GM18907 (cell line): ENCODE data around the gene KRT31.
"Not testable (repeated sequence)": the region's sequence is repeated elsewhere in the genome, so short reads cannot be mapped to it uniquely, and the experiment has no call there.

Experiments
- ATAC-seq: cut with Tn5 transposase; IDR thresholded peaks from one replicate; pipeline ENCODE4 v1.9.1; 2021; ENCODE audit warnings: mild to moderate bottlenecking, moderate library complexity; ENCODE audit not compliant: unreplicated experiment

KRT31 gene

DNA sequence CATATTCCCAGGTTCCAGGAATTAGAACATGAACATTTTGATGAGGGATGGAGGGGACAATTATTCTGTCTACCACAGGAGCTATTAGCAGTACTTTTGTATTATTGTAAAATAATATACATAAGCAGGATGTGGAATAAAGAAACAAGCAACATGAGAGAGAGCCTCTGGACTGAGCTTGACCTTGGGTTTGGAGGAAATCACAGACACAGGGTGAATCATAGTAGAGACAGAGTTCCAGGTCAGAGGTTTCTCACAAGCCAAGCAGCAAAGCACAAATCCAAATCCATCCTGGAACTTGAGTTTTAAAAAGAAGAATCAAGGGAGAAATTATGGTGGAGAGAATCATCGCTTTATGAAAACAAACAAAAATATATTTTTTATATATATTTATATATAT, 5.1 kb downstream of the KRT31 start:
- no peak for ATAC-seq

DNA sequence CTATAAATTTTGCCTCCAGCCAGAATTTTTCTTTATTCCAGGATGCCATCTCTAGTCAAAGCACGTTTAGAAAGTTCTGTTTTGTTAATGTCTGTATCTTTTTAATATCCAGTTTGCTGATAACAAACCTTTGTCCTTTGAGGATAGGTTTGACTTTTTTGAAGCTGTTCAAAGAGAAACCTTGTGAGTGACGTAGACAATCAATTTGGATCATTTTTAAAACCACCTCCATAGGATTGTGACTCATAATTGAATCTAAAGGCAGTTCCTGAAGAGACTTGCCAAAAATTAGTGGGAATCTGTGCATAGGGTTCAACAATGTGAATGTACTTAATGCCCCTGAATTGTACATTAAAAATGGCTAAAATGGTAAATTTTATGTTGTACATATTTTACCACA, 5.9 kb downstream of the KRT31 start:
- no peak for ATAC-seq

DNA sequence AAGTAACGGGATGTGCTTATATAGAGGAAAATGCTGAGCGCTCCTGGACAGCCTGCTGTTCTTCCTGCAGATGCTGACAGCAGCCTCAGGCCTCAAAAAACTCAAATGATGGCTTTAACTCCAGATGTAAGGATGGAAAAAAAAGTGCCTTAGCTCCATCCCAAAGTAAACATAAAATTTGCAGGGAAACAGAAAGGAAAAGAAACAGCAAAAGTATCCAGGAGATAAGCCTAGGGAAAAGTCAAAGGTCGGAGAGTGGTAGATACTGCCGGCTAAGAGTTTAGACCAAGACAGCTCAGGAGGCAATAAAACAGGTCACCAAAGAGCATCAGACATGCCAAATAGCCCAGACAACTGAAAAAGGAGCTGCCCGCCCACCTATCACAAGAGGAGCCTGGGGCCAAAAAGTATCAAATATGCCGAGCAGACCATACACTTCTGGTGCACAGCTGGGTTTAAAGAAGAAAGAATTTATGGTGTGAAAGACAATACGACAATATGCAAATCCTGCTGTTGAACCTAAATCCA, 6.9 kb downstream of the KRT31 start:
- ATAC-seq, result no peak

DNA sequence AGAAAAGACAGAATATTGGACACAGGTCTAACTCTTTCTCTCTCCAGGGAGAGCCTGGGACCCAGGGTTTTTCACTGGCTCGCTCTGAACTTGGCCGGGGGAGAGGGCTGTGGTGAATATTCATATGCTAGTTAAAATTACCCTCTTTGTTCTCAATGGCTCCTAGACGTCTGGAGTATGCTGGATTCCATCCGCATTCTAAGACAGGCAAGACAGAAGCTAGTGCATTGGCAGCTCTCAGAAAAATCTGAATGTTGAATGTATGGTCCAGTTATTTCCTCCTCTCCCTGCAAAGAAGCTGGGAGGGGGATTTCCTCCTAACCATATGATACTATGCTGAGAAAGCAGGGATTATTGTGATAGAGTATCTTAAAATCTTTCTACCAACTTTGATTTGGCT, 9.7 kb downstream of the KRT31 start:
- ATAC-seq, result no peak

DNA sequence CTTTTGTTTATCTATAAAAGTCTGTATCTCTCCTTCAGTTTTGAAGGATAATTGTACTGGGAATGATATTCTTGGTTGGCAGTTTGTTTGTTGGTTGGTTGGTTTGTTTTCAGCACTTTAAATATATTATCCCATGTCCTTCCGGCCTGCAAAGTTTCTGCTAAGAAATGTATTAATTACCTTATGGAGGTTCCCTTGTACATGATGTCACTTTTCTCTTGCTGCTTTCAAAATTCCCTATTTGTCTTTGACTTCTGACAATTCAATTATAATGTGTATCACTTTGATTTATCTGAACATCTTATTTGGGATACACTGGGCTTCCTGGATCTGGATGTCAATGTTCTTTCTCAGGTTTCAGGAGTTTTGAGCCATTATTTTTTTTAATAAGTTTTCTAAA, 11.2 kb downstream of the KRT31 start:
- ATAC-seq, result no peak

DNA sequence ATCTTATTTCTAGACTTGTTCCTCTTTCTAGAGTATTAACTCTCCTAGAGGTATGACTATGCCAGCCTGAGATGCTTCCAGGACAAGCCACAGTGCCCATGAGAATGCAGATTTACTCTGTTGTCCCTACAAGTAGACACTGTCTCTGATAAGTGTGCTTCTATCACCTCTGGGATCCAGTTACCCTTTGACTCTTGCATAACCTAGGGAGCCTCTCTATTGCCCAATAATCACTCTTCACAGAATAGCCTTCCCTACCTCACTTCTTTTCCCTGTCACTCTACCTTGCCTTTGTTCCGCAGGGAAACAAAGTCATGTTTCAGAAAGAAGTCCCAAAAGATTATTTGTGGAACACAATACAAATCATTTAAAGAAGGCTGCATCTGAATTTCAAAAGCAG, 13.7 kb downstream of the KRT31 start:
- ATAC-seq, result no peak

DNA sequence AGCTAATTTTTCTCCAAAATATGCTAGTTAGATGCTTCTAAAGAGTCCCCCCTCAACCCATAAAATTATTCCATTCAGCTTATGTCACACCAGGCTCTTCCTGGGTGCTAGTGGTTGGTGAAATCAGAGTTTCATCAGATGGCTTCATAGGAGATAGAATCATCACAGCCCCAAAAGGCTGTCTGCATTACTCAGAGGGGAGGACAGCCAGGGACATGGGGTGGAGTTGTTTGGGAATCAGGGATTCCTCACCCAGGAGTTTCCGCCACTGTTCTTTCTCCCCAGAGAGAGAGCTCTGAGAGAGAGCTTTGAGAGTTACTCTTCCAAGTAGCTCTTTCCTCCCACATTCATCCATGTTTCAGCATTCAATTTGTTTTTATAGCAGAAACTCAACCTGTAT, 15.0 kb downstream of the KRT31 start:
- no peak for ATAC-seq

DNA sequence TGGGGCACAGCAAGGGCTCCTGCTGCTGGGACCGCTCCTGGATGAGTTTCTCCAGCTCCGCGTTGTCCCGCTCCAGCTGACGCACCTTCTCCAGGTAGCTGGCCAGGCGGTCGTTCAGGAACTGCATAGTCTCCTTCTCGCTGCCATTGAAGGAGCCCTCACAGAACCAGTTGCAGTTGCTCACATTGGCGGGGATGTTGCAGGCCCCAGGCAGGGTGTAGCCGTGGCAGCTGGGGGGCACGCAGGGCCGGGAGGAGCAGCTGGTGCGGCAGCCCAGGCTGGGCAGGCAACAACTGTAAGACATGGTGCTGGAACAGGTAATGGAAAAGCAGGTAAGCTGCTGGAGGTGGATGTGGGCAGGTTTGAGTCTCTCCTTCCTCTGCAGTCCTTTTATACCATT, 15.5 kb downstream of the KRT31 start, which contains the start of gene KRT34:
Gene KRT34, minus strand, starts transcription at position 364 of the 400 bp plus-strand sequence. Its CDS starts 60 bp downstream, at position 304.
- ATAC-seq, result not testable (repeated sequence)

DNA sequence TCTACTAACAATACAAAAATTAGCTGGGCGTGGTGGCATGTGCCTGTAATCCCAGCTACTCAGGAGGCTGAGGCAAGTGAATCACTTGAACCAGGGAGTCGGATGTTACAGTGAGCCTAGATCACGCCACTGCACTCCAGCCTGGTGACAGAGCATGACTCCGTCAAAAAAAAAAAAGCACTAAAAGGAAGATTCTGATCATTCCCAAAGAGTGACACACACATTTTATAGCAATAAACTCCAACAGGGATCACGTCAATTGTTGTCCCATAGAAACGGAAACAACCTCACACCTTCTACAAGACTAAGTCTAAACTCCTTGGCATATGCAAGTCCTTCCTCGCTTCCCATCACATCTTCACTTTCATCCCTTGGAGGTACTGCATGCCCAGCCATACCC, 17.3 kb downstream of the KRT31 start:
- ATAC-seq, result not testable (repeated sequence)

DNA sequence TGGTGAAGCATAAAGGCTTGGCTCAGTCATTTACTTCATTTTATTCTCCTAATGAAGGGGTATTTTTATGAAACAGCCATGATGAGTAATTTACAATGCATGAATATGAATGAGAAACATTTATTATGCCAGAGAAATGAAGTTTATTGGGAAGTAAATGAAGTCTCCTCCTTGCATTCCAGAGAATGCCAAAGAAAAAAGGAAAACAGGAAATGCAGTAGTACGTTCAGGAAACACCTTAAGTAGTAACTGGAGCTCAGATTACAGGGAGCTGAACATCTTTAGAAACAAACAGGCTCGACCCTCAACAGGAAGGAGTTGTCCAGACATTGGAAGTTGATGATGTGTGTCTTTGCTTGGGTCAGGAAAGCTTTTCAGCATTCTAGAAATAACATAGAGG, 19.9 kb downstream of the KRT31 start:
- no peak for ATAC-seq

DNA sequence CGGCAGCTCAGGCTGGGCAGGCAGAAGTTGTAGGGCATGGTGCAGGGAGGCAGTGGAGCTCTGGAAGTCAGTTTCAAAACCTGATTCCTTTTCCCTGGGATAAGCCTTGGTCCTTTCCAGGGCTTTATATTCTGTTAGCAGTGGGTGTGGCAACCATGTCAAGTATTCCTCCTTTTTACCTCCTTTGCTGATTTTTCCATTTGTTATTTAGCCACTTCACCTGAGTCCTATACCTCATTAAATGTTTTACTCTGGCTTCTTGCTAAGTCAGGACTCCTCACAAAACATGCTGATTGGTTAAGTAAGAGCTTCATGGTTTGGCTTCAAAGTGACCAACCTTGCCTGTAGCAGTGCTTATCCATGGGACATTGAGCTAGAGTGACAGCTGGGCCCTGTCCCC, 27.7 kb downstream of the KRT31 start, which contains the start of gene KRT33B:
Gene KRT33B, minus strand, starts transcription at position 101 of the 400 bp plus-strand sequence. Its CDS starts 63 bp downstream, at position 38.
- ATAC-seq, result no peak

DNA sequence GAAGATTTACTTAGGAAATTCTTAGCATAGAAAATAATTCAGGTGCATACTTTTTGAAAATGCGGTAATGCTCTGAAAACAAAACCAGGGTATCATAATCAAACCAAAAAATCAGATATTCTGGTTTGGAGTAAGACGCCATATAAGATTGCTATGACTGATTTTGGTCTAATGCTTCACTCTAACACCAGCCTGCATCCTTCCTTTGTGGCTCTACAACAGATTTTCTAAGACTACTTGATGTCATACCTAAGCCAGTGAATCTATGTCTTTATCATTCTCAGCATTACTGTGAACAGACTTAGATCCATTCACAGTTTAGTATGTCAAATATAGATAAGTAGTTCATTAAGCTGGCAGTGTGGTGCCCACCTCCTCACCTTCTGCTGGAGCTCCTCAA, 28.4 kb downstream of the KRT31 start:
- ATAC-seq, result no peak

DNA sequence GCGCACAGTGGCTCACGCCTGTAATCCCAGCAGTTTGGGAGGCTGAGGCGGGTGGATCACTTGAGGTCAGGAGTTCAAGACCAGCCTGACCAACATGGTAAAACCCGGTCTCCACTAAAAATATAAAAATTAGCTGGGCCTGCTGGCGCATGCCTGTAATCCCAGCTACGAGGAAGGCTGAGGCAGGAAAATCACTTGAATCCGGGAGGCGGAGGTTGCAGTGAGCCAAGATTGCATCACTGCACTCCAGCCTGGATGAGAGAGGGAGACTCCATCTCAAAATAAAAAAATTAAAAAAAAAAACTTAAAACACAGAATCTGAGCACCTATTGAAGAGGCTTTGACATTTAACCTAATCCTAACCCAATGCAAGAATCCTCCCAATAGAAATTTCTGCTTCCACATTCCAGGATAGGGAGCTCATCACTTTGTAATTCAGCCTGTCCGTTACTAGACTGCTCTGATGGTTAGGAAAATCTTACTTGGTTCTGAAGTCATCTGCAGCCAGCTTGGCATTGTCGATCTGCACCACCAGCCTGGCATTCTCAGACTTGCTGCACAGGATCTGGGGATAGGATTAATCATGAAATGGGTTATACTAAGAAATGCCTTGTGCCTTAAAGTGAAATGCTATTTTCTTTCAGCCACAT, 29.9 kb downstream of the KRT31 start:
- no peak for ATAC-seq

DNA sequence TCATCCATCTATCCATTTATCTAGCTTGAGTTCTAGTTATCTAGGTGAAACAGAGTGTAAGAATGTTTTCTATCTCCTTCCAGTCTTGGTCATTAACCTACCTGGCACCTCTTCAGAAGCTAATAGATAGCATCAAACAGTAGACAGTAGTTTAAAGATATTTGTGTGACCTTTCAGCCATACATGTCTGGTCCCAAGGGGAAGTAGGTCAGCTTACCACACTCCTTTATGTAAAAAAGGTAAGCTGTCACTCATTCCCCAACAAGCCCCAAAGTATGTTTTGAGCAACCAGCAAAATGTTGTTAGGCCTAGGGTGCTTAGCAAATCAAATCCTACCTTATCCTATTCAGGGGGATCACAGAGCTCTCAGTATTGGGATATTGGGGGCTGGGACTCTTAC, 31.3 kb downstream of the KRT31 start:
- ATAC-seq, result no peak

DNA sequence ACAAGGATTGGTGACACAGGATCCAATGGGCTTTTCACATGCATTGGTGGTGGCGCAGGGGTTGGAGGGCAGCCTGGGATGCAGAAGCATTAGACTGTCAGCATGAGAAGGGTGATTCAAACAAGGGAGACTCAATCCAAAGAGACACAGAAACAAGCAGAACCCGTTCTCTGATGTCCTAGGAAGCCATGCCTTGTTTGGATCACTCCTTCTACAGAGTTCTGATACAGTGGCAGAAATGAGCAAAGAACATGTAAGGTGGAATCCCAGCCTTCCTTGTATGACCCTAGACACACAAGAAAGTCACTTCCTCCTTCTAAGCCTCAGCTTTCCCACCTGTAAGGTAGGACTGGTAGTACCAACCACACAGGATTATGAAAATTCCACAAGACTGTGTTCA, 33.5 kb downstream of the KRT31 start:
- ATAC-seq, result no peak

DNA sequence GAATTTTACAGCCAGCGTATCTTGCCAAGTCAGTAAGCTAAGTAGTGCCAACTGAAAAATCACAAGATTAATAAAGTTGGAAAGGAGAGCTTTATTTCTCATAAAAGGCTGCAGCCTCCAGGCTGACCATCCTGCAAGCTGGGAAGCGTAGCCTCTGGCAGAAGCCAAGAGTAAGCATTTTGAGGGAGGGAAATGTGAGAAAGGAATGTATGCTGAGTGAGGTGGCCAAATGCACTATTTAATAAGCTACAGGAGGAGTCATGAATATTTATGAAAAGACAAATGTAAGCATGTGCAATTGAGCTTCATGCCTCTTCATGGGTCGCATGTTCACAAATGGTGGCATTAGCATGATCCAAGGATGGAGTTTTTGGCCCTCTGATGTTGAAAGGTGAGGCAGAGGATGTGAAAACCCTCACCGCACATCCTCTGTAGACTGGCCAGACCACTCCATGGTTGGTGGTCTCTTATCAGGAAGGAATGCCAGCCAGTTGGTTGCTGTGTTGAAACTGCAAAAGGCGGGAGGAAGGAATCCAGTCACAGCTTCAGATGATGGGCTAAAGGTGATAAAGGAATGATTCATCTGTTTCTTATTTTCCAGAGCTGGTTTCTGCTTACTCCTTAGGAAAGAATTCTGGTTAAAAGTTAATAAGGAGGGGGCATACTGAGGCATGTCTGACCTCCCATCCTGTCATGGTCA, 37.0 kb downstream of the KRT31 start:
- no peak for ATAC-seq

DNA sequence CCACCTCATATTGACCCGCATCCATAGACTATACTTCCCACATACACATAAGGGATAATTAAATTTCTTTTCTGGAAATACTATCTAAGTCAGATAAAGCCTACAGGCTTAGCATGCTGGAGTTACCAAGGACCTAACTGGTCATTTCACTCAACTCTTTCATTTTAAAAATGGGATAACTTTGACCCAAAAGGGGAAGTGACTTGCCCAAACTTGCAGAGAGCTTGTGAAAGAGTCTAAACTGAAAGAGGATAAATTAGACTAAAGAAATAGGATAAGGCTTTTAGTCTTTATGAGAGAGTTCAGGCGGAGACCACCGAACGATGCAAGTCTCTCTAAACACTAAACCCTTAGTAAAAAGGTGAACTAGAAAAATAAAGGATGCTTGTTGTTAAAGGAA, 42.9 kb downstream of the KRT31 start:
- ATAC-seq, result no peak

DNA sequence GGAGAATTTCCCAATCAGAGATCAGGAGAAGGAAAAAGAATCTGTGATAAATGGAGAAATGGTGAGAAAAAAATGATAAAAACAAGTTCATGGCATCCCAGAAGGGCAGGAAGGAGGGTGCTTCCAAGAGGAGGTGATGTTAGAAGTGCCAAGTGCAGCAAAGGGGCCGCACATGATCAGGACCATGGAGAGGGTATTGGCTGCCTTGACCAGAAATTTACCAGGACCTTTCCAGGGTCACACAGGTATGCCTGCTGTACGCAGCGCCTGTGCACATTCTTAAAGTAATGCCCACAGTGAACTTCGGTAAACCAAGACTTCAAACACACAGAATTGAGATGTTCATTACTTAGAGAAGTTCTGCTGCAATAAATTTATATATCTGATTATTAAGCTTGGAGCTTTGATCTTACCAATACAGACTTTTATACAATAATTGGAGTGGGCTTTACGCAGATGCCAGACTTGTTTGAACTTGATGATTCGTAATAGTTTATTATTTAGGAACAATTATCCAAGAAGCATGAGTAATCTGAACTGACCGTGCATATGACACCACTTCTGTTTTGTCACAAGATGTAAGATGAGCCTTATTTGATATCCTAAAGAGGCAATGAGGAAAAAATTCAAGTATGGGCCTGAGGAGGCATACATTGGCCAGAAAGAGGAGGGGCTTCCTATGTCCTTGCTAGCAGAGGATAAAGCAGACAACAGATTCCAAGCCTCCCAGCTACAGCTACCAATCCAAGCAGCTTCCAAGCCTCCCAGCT, 44.6 kb downstream of the KRT31 start:
- no peak for ATAC-seq

DNA sequence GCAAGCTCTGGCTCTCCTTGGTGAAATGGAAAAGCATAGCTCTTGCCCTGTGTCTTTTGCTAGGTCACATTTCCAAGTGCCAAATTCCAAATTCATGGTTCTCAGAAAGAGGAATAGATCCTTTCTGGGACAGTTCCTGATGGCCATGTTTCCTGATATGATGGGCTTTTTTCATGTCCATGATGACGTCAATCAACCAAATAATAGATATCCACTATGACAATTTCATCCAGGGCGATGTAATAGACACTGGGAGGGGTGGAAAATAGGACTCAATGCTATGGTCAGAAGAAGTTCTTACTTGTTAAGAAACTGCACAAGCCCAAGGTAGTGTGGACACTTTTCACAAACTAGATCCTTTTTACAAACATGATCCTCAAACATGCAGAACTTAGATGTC, 46.2 kb downstream of the KRT31 start:
- no peak for ATAC-seq

DNA sequence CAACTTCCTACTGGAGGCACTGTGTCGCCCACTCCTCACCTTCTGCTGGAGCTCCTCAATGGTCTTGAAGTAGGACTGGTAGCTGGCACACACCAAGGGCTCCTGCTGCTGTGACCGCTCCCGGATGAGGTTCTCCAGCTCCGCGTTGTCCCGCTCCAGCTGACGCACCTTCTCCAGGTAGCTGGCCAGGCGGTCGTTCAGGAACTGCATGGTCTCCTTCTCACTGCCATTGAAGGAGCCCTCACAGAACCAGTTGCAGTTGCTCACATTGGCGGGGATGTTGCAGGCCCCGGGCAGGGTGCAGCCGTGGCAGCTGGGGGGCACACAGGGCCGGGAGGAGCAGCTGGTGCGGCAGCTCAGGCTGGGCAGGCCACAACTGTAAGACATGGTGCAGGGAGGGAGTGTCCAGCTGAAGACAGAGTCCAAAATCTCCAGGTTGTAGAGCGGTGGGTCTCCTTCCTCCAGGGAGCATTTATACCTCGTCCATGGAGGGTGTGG, 47.0 kb downstream of the KRT31 start, which contains the start of gene KRT33A:
Gene KRT33A, minus strand, starts transcription at position 448 of the 498 bp plus-strand sequence. Its CDS starts 61 bp downstream, at position 387.
- ATAC-seq, result not testable (repeated sequence)
